HEK293 (cell line): ENCODE results near the gene PMAIP1.

Experiments used
- BCL11A ChIP-seq: fragments of 450-650 bp; formaldehyde crosslinking; IDR thresholded peaks from 2 replicates; pipeline ENCODE4 v1.5.1; 2016; ENCODE audit warnings: low read depth, missing biosample characterization, missing genetic modification characterization
- GLIS2 ChIP-seq: fragments of 450-650 bp; formaldehyde crosslinking; IDR thresholded peaks from 2 replicates; pipeline ENCODE4 v1.5.1; 2016; ENCODE audit warnings: missing biosample characterization, missing genetic modification characterization
- MEIS1 ChIP-seq: sonication (generic); formaldehyde crosslinking; IDR thresholded peaks from 2 replicates; pipeline ENCODE4 v1.8.1; 2022; ENCODE audit warnings: missing genetic modification reagents, mild to moderate bottlenecking, borderline replicate concordance
- MZF1 ChIP-seq: fragments of 450-650 bp; formaldehyde crosslinking; IDR thresholded peaks from 2 replicates; pipeline ENCODE4 v1.5.1; 2017; ENCODE audit warnings: missing biosample characterization, missing genetic modification characterization, borderline replicate concordance
- PRDM10 ChIP-seq: fragments of 450-650 bp; formaldehyde crosslinking; IDR thresholded peaks from 2 replicates; pipeline ENCODE4 v1.5.1; 2016; ENCODE audit warnings: missing biosample characterization, missing genetic modification characterization
- SP7 ChIP-seq: fragments of 450-650 bp; formaldehyde crosslinking; IDR thresholded peaks from 2 replicates; pipeline ENCODE4 v1.5.1; 2016; ENCODE audit warnings: missing biosample characterization, missing genetic modification characterization
- WT1 ChIP-seq: fragments of 450-650 bp; formaldehyde crosslinking; IDR thresholded peaks from 2 replicates; pipeline ENCODE4 v1.5.1; 2016; ENCODE audit warnings: missing biosample characterization, missing genetic modification characterization
- YY1 ChIP-seq: fragments of 450-650 bp; formaldehyde crosslinking; IDR thresholded peaks from 2 replicates; pipeline ENCODE4 v1.5.1; 2018; ENCODE audit warnings: missing biosample characterization, missing genetic modification characterization
- ZFP41 ChIP-seq: fragments of 450-650 bp; formaldehyde crosslinking; IDR thresholded peaks from 2 replicates; pipeline ENCODE4 v1.5.1; 2016; ENCODE audit warnings: missing biosample characterization, missing genetic modification characterization, borderline replicate concordance
- ZNF157 ChIP-seq: fragments of 450-650 bp; formaldehyde crosslinking; IDR thresholded peaks from 2 replicates; pipeline ENCODE4 v1.5.1; 2016; ENCODE audit warnings: missing biosample characterization, missing genetic modification characterization
- ZNF248 ChIP-seq: fragments of 450-650 bp; formaldehyde crosslinking; IDR thresholded peaks from 2 replicates; pipeline ENCODE4 v1.5.1; 2017; ENCODE audit warnings: missing biosample characterization, missing genetic modification characterization
- ZNF335 ChIP-seq: fragments of 450-650 bp; formaldehyde crosslinking; conservative IDR thresholded peaks from 2 replicates; pipeline ENCODE4 v1.5.1; 2016; ENCODE audit warnings: missing biosample characterization, missing genetic modification characterization
- ZNF362 ChIP-seq: fragments of 450-650 bp; formaldehyde crosslinking; IDR thresholded peaks from 2 replicates; pipeline ENCODE4 v1.5.1; 2016; ENCODE audit warnings: missing biosample characterization, missing genetic modification characterization
- ZNF394 ChIP-seq: fragments of 450-650 bp; formaldehyde crosslinking; IDR thresholded peaks from 2 replicates; pipeline ENCODE4 v1.5.1; 2016; ENCODE audit warnings: missing biosample characterization, missing genetic modification characterization, mild to moderate bottlenecking, moderate library complexity, borderline replicate concordance
- ZNF426 ChIP-seq: fragments of 450-650 bp; formaldehyde crosslinking; IDR thresholded peaks from 2 replicates; pipeline ENCODE4 v1.5.1; 2017; ENCODE audit warnings: missing biosample characterization, missing genetic modification characterization, mild to moderate bottlenecking, inconsistent platforms, moderate library complexity
- ZNF677 ChIP-seq: fragments of 450-650 bp; IDR thresholded peaks from 2 replicates; pipeline ENCODE4 v1.5.0; 2018; ENCODE audit warnings: missing biosample characterization, mild to moderate bottlenecking, missing genetic modification characterization, moderate library complexity
- ZNF692 ChIP-seq: fragments of 450-650 bp; formaldehyde crosslinking; IDR thresholded peaks from 2 replicates; pipeline ENCODE4 v1.5.1; 2016; ENCODE audit warnings: missing biosample characterization, missing genetic modification characterization
- ZNF837 ChIP-seq: fragments of 450-650 bp; formaldehyde crosslinking; IDR thresholded peaks from 2 replicates; pipeline ENCODE4 v1.5.1; 2016; ENCODE audit warnings: missing biosample characterization, missing genetic modification characterization
- TF ChIP-seq, protein P1 (sequence below): fragments of 450-650 bp; formaldehyde crosslinking; IDR thresholded peaks from 2 replicates; pipeline ENCODE4 v1.5.1; 2016; ENCODE audit warnings: missing biosample characterization, missing genetic modification characterization, borderline replicate concordance
- TF ChIP-seq, protein P2 (sequence below): fragments of 450-650 bp; formaldehyde crosslinking; IDR thresholded peaks from 2 replicates; pipeline ENCODE4 v1.5.1; 2016; ENCODE audit warnings: missing biosample characterization, missing genetic modification characterization
- TF ChIP-seq, protein P3 (sequence below): sonication (generic); formaldehyde crosslinking; IDR thresholded peaks from 2 replicates; pipeline ENCODE4 v1.8.1; 2022; ENCODE audit warnings: mild to moderate bottlenecking, moderate library complexity, missing genetic modification reagents

The PMAIP1 gene

DNA sequence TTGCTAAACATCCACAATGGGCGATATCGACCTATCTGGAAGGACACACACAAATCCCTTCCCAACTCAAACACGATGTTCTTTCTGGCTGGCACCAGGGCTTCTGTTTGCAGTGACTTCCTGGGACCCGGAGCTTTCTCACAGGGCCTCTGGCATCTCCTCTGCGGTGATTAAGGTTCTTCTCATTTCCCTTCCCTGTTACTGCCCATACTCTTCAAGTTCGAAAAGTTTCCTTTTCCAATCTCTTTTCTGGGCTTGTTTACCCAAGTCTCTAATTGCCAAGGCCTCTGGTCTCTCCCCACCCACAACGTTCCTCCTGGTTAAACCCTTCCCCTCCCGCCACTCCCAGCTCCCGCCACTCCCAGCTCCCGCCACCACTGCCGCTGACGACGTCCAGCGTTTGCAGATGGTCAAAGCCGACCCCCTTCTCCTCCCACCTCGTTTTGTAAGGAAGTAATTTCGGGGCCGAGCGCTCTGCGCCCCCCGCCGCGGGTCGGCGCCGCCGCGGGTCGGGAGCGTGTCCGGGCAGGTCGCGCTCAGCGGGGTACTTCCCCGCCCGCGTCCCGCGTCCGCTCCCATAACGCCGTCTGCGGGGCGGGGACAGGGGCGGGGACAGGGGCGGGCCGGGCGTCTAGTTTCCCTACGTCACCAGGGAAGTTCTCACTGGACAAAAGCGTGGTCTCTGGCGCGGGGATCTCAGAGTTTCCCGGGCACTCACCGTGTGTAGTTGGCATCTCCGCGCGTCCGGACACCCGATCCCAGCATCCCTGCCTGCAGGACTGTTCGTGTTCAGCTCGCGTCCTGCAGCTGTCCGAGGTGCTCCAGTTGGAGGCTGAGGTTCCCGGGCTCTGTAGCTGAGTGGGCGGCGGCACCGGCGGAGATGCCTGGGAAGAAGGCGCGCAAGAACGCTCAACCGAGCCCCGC, at the start of gene PMAIP1 (continued):
- TF ChIP-seq ZNF837 (tag by site-specific recombination) (peak; percentile 88; the same call in 1 of the 2 replicates), ZNF335 (peak; percentile 44), PRDM10 (tag by site-specific recombination) (peak; percentile 86), BCL11A (tag by site-specific recombination) (no peak), MEIS1 (CRISPR knock-in tag) (no peak), ZNF362 (tag by site-specific recombination) (no peak), ZNF394 (tag by site-specific recombination) (peak; percentile 53), GLIS2 (tag by site-specific recombination) (peak; percentile 96), SP7 (tag by site-specific recombination) (peak; percentile 82), ZNF248 (tag by site-specific recombination) (no peak), YY1 (tag by site-specific recombination) (no peak), ZFP41 (0 out of 2 replicates have a peak, but pooled peaks have one; percentile 24), MZF1 (tag by site-specific recombination) (no peak; the same call in 1 of the 2 replicates), WT1 (tag by site-specific recombination) (peak; percentile 94), ZNF677 (tag by site-specific recombination) (no peak), ZNF157 (no peak), ZNF426 (no peak), ZNF692 (tag by site-specific recombination) (peak; percentile 74)
- TF ChIP-seq, protein P1, sequence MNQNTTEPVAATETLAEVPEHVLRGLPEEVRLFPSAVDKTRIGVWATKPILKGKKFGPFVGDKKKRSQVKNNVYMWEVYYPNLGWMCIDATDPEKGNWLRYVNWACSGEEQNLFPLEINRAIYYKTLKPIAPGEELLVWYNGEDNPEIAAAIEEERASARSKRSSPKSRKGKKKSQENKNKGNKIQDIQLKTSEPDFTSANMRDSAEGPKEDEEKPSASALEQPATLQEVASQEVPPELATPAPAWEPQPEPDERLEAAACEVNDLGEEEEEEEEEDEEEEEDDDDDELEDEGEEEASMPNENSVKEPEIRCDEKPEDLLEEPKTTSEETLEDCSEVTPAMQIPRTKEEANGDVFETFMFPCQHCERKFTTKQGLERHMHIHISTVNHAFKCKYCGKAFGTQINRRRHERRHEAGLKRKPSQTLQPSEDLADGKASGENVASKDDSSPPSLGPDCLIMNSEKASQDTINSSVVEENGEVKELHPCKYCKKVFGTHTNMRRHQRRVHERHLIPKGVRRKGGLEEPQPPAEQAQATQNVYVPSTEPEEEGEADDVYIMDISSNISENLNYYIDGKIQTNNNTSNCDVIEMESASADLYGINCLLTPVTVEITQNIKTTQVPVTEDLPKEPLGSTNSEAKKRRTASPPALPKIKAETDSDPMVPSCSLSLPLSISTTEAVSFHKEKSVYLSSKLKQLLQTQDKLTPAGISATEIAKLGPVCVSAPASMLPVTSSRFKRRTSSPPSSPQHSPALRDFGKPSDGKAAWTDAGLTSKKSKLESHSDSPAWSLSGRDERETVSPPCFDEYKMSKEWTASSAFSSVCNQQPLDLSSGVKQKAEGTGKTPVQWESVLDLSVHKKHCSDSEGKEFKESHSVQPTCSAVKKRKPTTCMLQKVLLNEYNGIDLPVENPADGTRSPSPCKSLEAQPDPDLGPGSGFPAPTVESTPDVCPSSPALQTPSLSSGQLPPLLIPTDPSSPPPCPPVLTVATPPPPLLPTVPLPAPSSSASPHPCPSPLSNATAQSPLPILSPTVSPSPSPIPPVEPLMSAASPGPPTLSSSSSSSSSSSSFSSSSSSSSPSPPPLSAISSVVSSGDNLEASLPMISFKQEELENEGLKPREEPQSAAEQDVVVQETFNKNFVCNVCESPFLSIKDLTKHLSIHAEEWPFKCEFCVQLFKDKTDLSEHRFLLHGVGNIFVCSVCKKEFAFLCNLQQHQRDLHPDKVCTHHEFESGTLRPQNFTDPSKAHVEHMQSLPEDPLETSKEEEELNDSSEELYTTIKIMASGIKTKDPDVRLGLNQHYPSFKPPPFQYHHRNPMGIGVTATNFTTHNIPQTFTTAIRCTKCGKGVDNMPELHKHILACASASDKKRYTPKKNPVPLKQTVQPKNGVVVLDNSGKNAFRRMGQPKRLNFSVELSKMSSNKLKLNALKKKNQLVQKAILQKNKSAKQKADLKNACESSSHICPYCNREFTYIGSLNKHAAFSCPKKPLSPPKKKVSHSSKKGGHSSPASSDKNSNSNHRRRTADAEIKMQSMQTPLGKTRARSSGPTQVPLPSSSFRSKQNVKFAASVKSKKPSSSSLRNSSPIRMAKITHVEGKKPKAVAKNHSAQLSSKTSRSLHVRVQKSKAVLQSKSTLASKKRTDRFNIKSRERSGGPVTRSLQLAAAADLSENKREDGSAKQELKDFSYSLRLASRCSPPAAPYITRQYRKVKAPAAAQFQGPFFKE = no peak
- TF ChIP-seq, protein P2, sequence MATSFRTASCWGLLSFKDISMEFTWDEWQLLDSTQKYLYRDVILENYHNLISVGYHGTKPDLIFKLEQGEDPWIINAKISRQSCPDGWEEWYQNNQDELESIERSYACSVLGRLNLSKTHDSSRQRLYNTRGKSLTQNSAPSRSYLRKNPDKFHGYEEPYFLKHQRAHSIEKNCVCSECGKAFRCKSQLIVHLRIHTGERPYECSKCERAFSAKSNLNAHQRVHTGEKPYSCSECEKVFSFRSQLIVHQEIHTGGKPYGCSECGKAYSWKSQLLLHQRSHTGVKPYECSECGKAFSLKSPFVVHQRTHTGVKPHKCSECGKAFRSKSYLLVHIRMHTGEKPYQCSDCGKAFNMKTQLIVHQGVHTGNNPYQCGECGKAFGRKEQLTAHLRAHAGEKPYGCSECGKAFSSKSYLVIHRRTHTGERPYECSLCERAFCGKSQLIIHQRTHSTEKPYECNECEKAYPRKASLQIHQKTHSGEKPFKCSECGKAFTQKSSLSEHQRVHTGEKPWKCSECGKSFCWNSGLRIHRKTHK = no peak
- TF ChIP-seq, protein P3, sequence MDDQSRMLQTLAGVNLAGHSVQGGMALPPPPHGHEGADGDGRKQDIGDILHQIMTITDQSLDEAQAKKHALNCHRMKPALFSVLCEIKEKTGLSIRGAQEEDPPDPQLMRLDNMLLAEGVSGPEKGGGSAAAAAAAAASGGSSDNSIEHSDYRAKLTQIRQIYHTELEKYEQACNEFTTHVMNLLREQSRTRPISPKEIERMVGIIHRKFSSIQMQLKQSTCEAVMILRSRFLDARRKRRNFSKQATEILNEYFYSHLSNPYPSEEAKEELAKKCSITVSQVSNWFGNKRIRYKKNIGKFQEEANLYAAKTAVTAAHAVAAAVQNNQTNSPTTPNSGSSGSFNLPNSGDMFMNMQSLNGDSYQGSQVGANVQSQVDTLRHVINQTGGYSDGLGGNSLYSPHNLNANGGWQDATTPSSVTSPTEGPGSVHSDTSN (CRISPR knock-in tag) = peak; percentile 49; the same call in 1 of the 2 replicates
